ENCODE data around the gene ZNF547. TPM values are rescaled to one million over a fixed set of nuclear protein-coding genes. Genes with fewer than 3 reads are reported as not detected.

ZNF547 gene
- total RNA-seq, 1 experiment from 2014 or later, result 3.7 TPM

GRCh38 chr19:57419439-57419838 is 56.1 kb downstream of the ZNF547 start:
- Mint-ChIP-seq H3K27ac (ENCODE audit: low read depth, unreplicated experiment) (no peak overlapping the region), H3K27me3 (ENCODE audit: insufficient read depth, unreplicated experiment) (no peaks in the 10 kb centered on the region), H3K4me3 (ENCODE audit: unreplicated experiment) (no peak overlapping the region), H3K36me3 (ENCODE audit: insufficient read depth, unreplicated experiment) (peaks cover 55% of the 10 kb centered on the region), H3K9me3 (ENCODE audit: unreplicated experiment) (peaks cover 21% of the 10 kb centered on the region), H3K4me1 (ENCODE audit: insufficient read depth, unreplicated experiment) (no peaks in the 10 kb centered on the region)
- POLR2A ChIA-PET, result no interaction called here
- CTCF ChIA-PET, result interaction anchor here (0.7 to 2.4 kb wide), 2 partner anchors 13 to 128 kb away, joined by 3 to 7 read pairs; no protein-coding TSS in a partner anchor
- no peak for TF ChIP-seq CTCF (IDR thresholded peaks at IDR 0.05; ENCODE audit: unreplicated experiment)
- BruUV-seq (replicated peaks), result no TSS peak
- DNase-seq (ENCODE audit: unreplicated experiment), result no peak
- intact Hi-C loops (cut with micrococcal nuclease), result no loop called here

DNA sequence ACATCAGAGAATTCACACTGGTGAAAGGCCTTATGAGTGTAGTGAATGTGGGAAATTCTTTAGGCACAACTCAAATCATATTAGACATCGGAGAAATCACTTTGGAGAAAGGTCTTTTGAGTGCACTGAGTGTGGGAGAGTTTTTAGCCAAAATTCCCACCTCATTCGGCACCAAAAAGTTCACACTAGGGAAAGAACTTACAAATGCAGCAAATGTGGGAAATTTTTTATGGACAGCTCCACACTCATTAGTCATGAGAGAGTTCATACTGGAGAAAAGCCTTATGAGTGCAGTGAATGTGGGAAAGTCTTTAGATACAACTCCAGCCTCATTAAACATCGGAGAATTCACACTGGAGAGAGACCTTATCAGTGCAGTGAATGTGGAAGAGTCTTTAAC is 57.7 kb downstream of the ZNF547 start:
- no peak overlapping the region for H3K27ac Mint-ChIP-seq (ENCODE audit: low read depth, unreplicated experiment)
- no peaks in the 10 kb centered on the region for H3K27me3 Mint-ChIP-seq (ENCODE audit: insufficient read depth, unreplicated experiment)
- H3K36me3 Mint-ChIP-seq (ENCODE audit: insufficient read depth, unreplicated experiment), result peaks cover 39% of the 10 kb centered on the region
- intact Hi-C loops (cut with micrococcal nuclease), result no loop called here
- BruUV-seq (replicated peaks), result TSS peak; percentile 16
- H3K4me1 Mint-ChIP-seq (ENCODE audit: insufficient read depth, unreplicated experiment), result no peaks in the 10 kb centered on the region
- peaks cover 9% of the 10 kb centered on the region for H3K9me3 Mint-ChIP-seq (ENCODE audit: unreplicated experiment)
- no peak for DNase-seq (ENCODE audit: unreplicated experiment)
- CTCF ChIA-PET, result no interaction called here
- H3K4me3 Mint-ChIP-seq (ENCODE audit: unreplicated experiment), result no peak overlapping the region
- POLR2A ChIA-PET, result no interaction called here
- TF ChIP-seq CTCF (IDR thresholded peaks at IDR 0.05; ENCODE audit: unreplicated experiment), result no peak

Other genes with a start within 250 kb of the ZNF547 start
- not detected in 2 replicates for gene USP29, start 243.6 kb upstream of the ZNF547 start, total RNA-seq (2022)
- not detected in 2 replicates for gene ZIM3, start 218.3 kb upstream of the ZNF547 start, total RNA-seq (2022)
- not detected in 2 replicates for gene DUXA, start 196.1 kb upstream of the ZNF547 start, total RNA-seq (2022)
- gene ZNF264, start 172.1 kb upstream of the ZNF547 start, total RNA-seq (2022), result 34.4 and 41.1 TPM in 2 replicates
- gene AURKC, start 132.5 kb upstream of the ZNF547 start, total RNA-seq (2022), result 0.93 and 1.2 TPM in 2 replicates
- gene ZNF805, start 122.9 kb upstream of the ZNF547 start, total RNA-seq (2022), result 11.8 and 12.2 TPM in 2 replicates
- 72.5 and 95.5 TPM in 2 replicates for gene ZNF460, start 83.1 kb upstream of the ZNF547 start, total RNA-seq (2022)
- gene ZNF543, start 43.1 kb upstream of the ZNF547 start, total RNA-seq (2022), result 9.2 and 10.8 TPM in 2 replicates
- 7.0 and 9.9 TPM in 2 replicates for gene ZNF304, start 12.3 kb upstream of the ZNF547 start, total RNA-seq (2022)
- 6.3 and 9.8 TPM in 2 replicates for gene TRAPPC2B, start within 50 bp of the ZNF547 start, total RNA-seq (2022)
- gene ZNF548, start 26.3 kb downstream of the ZNF547 start, total RNA-seq (2022), result 23.7 and 40.1 TPM in 2 replicates
- gene ZNF17, start 47.6 kb downstream of the ZNF547 start, total RNA-seq (2022), result 7.8 and 8.3 TPM in 2 replicates
- 19.1 and 21.2 TPM in 2 replicates for gene ZNF749, start 71.8 kb downstream of the ZNF547 start, total RNA-seq (2022)
- 0.47 TPM in 2 replicates for gene VN1R1, start 93.6 kb downstream of the ZNF547 start, total RNA-seq (2022)
- gene ZNF772, start 114.0 kb downstream of the ZNF547 start, total RNA-seq (2022), result 9.9 and 10.9 TPM in 2 replicates
- 18.4 and 19.6 TPM in 2 replicates for gene ZNF419, start 124.2 kb downstream of the ZNF547 start, total RNA-seq (2022)
- gene ZNF773, start 136.4 kb downstream of the ZNF547 start, total RNA-seq (2022), result 11.2 and 12.4 TPM in 2 replicates
- 3.9 and 5.3 TPM in 2 replicates for gene ZNF549, start 163.8 kb downstream of the ZNF547 start, total RNA-seq (2022)
- 14.3 and 17.6 TPM in 2 replicates for gene ZNF550, start 196.3 kb downstream of the ZNF547 start, total RNA-seq (2022)
- 5.0 and 5.6 TPM in 2 replicates for gene ZNF416, start 215.4 kb downstream of the ZNF547 start, total RNA-seq (2022)
- not detected in 2 replicates for gene ZIK1, start 220.6 kb downstream of the ZNF547 start, total RNA-seq (2022)
- 2.4 and 2.8 TPM in 2 replicates for gene ZNF530, start 236.3 kb downstream of the ZNF547 start, total RNA-seq (2022)

Measured in MCF 10A (cell line).